GM21786 (cell line): ENCODE results near the gene GDA.
"Not testable (repeated sequence)": the region's sequence is repeated elsewhere in the genome, so short reads cannot be mapped to it uniquely, and the experiment has no call there.

Experiments
- ATAC-seq: cut with Tn5 transposase; IDR thresholded peaks from one replicate; pipeline ENCODE4 v1.9.1; 2021; ENCODE audit not compliant: unreplicated experiment

The GDA gene

DNA sequence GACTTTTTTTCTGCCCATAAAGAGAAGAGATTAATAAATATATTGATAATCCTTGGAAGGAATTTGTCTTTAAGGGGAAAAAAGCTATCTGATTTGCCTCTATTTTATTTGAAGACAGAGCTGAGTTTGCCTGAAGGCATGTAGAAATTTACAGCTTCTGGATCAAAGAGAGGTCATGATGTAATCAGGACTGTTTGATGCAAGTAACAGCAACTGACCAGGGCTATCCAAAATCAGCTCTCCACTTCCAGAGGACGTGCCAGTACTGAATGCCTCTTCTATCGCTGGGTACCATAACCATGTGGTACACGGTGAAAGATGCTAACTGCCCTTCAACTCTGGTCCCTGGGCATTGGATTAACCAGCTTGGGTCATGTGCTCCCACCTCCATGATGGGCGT is 125.2 kb downstream of the GDA start:
- no peak for ATAC-seq

DNA sequence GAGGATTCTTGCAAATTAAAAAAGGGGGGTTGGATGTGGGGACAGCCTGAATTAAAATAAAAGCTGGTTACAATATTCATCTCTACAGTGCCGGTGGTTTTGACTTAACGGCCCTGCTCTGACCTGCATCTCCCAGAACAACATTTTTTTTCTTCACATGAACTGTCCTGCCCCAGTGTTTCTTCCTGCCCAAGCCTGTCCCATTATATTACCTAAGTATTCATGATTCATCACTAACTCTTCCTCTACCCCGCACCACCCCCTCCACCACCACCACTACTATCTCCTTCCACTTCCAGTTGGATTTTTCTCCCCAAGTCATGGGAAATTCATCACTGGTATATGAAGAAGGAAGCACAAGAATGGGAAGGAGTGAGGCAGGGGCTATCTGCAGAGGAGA is 125.7 kb downstream of the GDA start:
- no peak for ATAC-seq

DNA sequence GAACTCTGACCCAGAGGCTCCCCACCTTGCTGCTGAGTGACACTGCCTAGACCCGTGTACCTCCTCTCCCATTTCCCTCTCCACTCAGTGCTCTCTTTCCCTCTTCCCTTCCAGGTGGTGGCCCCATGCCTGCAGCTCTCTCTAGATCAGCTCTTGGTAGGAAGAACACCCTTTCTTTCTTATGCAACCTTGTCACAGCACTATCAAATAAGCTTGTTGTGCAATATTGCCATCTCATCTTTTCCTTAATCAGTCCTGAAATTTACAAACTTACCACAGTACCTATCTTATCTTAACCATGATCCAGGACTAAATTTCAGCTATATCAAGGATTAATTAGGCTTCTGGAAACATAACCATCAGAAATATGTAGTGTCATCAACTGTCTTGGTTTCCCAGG is 127.2 kb downstream of the GDA start:
- no peak for ATAC-seq

DNA sequence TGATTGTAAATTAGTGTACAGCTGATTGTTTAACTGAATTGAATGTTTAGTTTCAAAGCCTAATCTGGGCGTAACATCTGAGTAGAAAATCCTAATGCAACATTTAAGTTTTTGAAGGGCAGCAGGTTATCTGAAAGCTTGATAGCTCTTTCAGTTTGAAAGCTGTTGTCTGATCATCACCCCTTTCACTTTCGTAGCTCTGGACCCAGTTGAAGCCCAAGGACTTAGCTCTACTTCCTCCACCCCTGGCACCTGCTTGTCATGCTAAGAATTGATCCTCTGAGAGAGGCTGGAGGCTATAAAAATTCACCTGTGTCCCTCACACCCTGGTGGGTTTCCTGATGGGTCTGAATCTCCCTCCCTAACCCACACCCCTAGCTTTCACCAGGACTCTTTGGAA is 129.7 kb downstream of the GDA start:
- ATAC-seq, result peak; percentile 74

DNA sequence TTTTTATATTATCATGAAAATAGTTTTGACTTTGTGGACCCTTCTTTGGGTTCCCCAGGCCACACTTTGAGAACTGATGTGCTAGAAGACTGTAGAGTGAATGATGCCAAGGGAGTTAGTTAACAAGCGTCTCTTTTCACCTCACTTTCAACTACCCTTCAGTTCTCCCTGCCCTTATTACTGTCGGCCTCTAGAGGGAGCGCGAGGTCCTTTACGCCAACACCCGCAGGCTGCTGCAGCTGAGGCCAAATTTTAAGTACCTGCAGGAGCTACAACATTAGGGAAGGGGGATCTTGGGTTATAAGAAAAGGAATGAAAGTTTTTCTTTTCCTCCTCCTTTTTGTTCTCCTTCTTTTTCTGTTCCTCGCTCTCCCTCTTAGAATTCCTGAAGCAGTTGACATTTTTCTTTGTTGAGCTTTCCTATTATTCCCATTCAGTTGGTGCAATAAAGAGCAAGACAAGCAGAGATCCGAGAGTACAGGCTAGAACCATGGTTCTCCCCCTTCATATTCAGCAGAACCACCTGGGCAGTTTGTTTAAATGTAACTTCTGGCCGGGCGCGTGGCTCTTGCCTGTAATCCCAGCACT is 131.8 kb downstream of the GDA start:
- ATAC-seq, result peak; percentile 75

DNA sequence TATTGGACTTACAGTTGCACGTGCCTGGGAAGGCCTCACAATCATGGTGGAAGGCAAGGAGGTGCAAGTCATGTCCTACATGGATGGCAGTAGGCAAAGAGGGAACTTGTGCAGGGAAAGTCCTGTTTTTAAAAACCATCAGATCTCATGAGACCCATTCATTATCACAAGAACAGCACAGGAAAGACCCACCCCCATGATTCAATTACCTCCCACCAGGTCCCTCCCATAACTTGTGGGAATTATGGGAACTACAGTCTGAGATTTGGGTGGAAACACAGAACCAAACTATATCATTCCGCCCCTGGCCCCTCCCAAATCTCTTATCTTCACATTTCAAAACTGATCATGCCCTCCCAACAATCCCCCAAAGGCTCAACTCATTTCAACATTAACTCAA is 140.2 kb downstream of the GDA start:
- ATAC-seq, result no peak

DNA sequence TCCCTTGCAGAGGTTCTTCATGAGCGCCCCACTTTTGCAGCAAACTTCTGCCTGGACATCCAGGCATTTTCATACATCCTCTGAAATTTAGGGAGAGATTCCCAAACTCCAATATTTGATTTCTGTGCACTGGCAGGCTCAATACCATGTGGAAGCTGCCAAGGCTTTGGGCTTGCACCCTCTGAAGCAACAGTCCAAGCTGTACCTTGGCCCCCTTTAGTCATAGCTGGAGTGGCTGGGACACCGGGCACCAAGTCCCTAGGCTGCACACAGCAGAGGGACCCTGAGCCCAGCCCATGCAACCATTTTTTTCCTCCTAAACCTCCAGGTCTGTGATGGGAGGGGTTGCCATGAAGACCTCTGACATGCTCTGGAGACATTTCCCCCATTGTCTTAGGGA is 141.1 kb downstream of the GDA start:
- no peak for ATAC-seq

DNA sequence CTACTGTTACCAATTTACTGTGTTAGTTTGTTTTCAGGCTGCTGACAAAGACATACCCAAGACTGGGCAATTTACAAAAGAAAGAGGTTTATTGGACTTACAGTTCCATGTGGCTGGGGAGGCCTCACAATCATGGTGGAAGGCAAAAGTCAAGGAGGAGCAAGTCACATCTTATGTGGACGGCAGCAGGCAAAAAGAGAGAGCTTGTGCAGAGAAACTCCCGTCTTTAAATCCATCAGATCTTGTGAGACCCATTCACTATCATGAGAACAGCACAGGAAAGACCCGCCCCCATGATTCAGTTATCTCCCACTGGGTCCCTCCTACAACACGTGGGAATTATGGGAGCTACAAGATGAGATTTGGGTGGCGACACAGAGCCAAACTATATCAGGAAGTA is 142.3 kb downstream of the GDA start:
- not testable (repeated sequence) for ATAC-seq

DNA sequence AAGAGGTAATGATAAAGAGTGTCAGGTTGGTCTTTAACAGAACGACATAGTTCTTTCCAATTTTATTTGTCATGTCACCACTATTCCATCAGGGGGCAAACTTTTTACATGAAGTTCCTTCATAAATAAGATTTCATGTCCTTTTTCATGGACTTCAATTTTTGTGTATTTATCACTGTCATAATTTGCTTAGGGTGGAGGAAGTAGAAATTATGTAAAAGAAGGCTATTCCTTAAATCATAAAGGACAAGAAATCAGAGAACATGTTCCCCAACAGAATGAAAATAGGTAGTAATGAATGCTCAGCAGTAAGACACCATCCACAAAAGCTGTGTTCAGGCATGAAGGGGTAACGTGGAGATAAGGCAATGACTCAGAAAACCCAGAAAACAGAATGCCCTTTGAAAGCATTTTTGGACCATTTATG is 143.0 kb downstream of the GDA start:
- ATAC-seq, result no peak

DNA sequence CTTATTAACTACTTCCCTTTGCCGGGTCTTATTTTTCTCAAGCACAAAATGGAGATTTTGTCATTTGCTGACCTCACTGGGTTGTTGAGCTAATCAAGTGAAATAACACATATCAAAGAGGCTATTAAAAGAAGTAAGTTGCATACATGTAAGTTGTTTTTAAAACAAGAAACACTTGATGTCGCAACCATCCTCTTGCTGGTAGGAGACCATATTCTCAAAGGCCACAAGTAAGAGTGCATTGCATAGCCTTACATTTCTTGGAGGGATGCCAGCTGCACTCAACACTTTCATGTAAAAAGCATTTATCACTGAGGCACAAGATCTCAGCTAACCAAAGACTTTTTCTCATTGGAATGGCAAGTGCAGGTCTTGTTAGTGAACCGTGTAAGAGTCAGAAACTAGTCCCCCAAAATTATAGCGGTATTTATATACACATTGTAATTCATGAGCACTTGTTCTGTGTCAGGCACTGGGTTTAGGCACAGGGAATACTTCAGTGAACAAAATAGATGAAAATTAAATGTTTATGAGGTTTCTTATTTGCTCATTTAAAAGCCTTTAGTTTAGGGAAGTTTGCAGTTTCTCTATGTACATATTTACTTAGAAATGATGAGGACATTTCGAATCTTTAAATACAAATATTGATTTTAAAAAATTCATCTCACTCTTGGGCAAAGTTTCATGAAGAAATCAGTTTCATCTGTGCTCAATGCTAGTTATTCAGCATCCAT is 143.8 kb downstream of the GDA start:
- ATAC-seq, result no peak

DNA sequence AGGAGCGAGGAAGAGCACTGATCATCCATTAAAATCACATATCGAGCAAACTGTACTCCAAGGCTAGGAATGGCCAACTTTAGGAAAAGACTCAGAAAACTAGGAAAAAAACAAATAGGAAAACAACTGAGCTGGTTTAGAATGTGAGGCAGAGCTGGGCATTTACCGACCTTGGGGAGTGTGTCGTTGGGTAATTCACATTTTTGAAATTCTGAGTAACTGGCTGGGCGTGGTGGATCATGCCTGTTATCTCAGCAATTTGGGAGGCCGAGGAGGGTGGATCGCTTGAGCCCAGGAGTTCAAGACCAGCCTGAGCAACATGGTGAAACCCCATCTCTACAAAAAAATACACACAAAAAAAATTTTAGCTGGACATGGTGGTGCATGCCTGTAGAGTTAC is 145.7 kb downstream of the GDA start:
- ATAC-seq, result no peak

DNA sequence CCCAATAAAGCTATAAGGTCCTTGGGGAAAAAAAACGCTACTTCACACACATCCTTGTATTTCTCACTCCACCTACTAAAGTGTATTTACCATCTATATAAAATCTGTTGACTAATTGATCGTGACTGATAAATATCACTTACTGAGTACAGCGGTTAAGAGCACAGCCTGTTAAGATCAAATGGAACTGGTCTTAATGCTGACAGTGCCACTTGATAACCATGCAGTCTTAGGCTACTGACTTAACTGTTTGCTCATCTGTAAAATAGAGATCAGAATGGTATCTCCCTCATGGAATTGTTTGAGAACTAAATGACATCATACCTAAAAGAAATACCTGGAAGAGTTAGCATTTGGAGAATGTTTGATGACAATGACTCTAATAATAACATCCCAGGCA is 148.3 kb downstream of the GDA start:
- ATAC-seq, result no peak

DNA sequence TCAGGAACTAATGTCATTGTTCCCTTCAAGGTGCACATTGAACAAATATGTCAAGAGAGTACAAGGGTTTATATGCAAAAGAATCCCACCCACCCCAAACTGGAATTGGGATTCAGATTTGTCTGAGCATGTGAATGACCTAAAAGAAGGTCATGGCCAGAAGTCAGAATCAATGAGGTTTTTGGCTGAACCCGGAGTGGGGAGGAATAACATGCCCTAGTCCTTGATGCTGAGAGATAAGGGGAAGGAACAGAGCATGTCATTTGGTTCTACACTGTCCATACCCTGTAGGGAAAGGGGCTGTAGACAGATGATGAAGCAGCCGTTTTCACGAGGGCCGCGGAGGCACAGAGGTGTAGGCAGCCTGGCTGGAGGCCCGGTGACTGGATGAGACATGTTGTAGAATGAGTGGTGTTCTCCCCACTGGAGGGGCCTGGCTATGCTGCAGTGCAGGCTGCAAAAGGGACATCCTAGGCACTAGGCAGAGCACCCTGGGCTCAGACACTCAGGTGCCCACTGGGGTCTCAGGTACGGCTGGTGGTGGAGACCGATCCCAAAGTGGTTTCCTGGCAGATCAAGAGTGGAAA is 149.9 kb downstream of the GDA start:
- no peak for ATAC-seq

DNA sequence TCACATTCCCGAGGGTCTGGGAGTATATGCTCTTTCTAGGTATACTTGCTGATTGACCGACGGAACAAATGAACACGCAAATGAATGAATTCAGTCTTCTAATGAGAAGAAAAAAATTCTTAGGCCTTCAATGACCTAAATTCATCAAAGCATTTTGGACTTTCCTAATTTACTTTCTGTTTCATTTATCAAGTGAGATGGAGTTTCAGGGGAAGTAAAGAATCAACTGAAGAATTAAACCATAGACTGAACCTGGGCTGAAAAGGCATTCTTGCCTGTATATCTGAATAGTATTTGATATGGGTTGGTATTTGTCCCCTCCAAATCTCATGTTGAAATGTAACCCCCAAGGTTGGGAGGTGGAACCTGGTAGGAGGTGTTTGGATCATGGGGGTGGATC is 151.6 kb downstream of the GDA start:
- no peak for ATAC-seq
